ENCODE measurements around the gene SVIL.
"Not testable (repeated sequence)": the region's sequence is repeated elsewhere in the genome, so short reads cannot be mapped to it uniquely, and the experiment has no call there.

The SVIL gene

GRCh38 chr10:29440981-29441380, 193.8 kb downstream of the SVIL start:
- no peaks in the 10 kb centered on the region for H3K27me3 ChIP-seq
- H3K4me3 ChIP-seq: no peak overlapping the region
- peaks cover 0 to 9% (median 8%) of the 10 kb centered on the region in 3 donors for H3K9me3 ChIP-seq
- no peak overlapping the region for H3K27ac ChIP-seq
- H3K4me1 ChIP-seq: peaks cover 0 to 23% (median 4%) of the 10 kb centered on the region in 4 donors
- no peak for TF ChIP-seq CTCF (IDR thresholded peaks at IDR 0.05)
- peaks cover 0 to 7% (median 6%) of the 10 kb centered on the region in 3 donors for H3K36me3 ChIP-seq
- DNase-seq: no peak
- intact Hi-C loops (cut with DNase I; ENCODE audit: low total_unique reads): no loop called here

- H3K4me3 ChIP-seq; H3K27ac ChIP-seq; intact Hi-C loops (cut with DNase I; ENCODE audit: low total_unique reads); H3K36me3 ChIP-seq; H3K9me3 ChIP-seq; H3K27me3 ChIP-seq; DNase-seq: not testable (repeated sequence)
- peaks cover 0 to 26% (median 2%) of the 10 kb centered on the region in 4 donors for H3K4me1 ChIP-seq
Observed at GRCh38 chr10:29439005-29439404, 195.8 kb downstream of the SVIL start.

GRCh38 chr10:29438271-29438670, 196.5 kb downstream of the SVIL start:
- no peak for TF ChIP-seq CTCF (IDR thresholded peaks at IDR 0.05)
- no peak for DNase-seq
- Histone ChIP-seq H3K27ac (no peak overlapping the region), H3K27me3 (no peaks in the 10 kb centered on the region), H3K9me3 (peaks cover 0 to 9% (median 8%) of the 10 kb centered on the region in 3 donors), H3K4me1 (peaks cover 0 to 26% (median 2%) of the 10 kb centered on the region in 4 donors), H3K36me3 (peaks cover 0 to 7% (median 6%) of the 10 kb centered on the region in 3 donors), H3K4me3 (no peak overlapping the region)
- intact Hi-C loops (cut with DNase I; ENCODE audit: low total_unique reads): no loop called here

- Histone ChIP-seq H3K4me1 (peaks cover 0 to 26% (median 2%) of the 10 kb centered on the region in 4 donors), H3K4me3 (no peak overlapping the region), H3K36me3 (peaks cover 0 to 7% (median 6%) of the 10 kb centered on the region in 3 donors), H3K27me3 (no peaks in the 10 kb centered on the region), H3K27ac (no peak overlapping the region), H3K9me3 (peaks cover 0 to 9% (median 8%) of the 10 kb centered on the region in 3 donors)
- intact Hi-C loops (cut with DNase I; ENCODE audit: low total_unique reads): no loop called here
- TF ChIP-seq CTCF (IDR thresholded peaks at IDR 0.05): no peak
- DNase-seq: no peak
Observed at GRCh38 chr10:29437871-29438270, 196.9 kb downstream of the SVIL start.

- H3K4me1 ChIP-seq: peaks cover 0 to 15% (median 2%) of the 10 kb centered on the region in 4 donors
- intact Hi-C loops (cut with DNase I; ENCODE audit: low total_unique reads): no loop called here
- H3K9me3 ChIP-seq: peaks cover 0 to 9% (median 8%) of the 10 kb centered on the region in 3 donors
- no peak for DNase-seq
- H3K27ac ChIP-seq: no peak overlapping the region
- peaks cover 0 to 7% (median 6%) of the 10 kb centered on the region in 3 donors for H3K36me3 ChIP-seq
- H3K4me3 ChIP-seq: no peak overlapping the region
- no peak for TF ChIP-seq CTCF (IDR thresholded peaks at IDR 0.05)
- no peaks in the 10 kb centered on the region for H3K27me3 ChIP-seq
Observed at GRCh38 chr10:29435809-29436501, 198.8 kb downstream of the SVIL start.

- Histone ChIP-seq H3K4me3 (no peak overlapping the region), H3K27ac (no peak overlapping the region), H3K4me1 (peaks cover 0 to 11% (median 0%) of the 10 kb centered on the region in 4 donors), H3K9me3 (peaks cover 0 to 9% (median 8%) of the 10 kb centered on the region in 3 donors), H3K36me3 (peaks cover 0 to 7% (median 6%) of the 10 kb centered on the region in 3 donors), H3K27me3 (no peaks in the 10 kb centered on the region)
- intact Hi-C loops (cut with DNase I; ENCODE audit: low total_unique reads): no loop called here
- DNase-seq: no peak
- TF ChIP-seq CTCF (IDR thresholded peaks at IDR 0.05): no peak
Observed at GRCh38 chr10:29434111-29434510, 200.7 kb downstream of the SVIL start.
